ENCODE data around the gene OPHN1.

GRCh38 chrX:68429216-68429615, 4.1 kb downstream of the OPHN1 start:
- TF ChIP-seq GATA2 (IDR thresholded peaks at IDR 0.05; ENCODE audit: low read depth, low read length) (no peak), GATA3 (IDR thresholded peaks at IDR 0.05; ENCODE audit: low read depth, low read length) (no peak)

All from SH-SY5Y (cell line).